IPS-NIHi7 (cell line): Measurements from ENCODE around the gene SLC34A3.

Source experiments
- DNase-seq: peaks from one replicate; pipeline ENCODE4 v3.0.0; 2012; ENCODE audit warnings: mixed read lengths; ENCODE audit errors: extremely low spot score

Gene SLC34A3

DNA sequence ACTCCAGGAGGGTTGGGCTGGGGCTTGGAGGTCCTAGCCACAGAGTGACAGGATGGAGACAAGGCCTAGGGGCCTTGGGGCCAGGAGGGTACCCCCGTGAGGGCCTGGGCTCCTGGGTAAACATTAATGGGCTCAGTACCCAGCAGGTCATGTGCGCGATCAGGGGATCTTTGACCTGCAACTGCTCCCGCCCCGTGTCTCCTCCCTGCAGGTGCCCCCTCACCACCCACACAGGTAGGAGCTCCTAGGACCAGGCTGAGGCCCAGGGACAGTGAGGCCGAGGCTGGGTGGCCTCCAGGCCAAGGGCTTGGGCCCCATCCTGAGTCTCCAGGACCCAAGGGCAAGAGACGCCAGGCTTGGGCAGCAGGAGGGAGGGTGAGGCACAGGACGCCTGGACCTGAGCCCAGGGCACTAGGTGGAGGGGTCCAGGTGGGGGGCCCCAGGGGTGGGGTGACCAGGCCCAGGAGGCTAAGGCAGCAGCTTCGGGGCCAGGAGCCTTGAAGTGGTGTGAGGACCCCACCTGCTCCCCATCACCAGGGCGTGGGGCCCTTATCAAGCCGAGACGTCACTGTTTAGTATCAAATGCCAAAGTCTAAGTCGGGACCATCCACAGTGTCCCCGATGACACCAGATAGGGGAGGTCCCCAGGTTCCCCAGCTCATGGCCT is at the start of gene SLC34A3:
Gene SLC34A3, plus strand, starts transcription at position 197 of the 667 bp plus-strand sequence. CDS start 802 bp downstream, outside the sequence.
- DNase-seq = no peak

DNA sequence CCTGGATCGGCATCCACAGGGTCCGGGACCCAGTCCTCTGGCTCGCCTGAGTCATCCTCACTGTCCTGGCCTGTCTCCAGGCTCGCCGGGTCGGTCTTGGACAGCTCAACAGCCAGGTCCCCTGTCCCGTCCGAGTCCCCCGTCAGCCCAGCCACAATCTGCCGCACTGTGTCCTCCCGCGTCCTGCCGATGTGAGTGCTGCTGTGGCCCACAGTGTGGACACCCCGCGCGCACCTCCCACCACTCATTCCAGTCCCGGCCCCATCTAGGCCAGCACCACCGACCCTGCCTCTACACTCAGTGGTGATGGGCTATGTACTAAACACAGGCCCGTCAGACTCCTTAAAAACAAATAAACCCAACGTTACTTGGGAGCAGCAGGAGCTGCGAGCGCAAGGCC is 49.0 kb upstream of the SLC34A3 start:
- DNase-seq = no peak

DNA sequence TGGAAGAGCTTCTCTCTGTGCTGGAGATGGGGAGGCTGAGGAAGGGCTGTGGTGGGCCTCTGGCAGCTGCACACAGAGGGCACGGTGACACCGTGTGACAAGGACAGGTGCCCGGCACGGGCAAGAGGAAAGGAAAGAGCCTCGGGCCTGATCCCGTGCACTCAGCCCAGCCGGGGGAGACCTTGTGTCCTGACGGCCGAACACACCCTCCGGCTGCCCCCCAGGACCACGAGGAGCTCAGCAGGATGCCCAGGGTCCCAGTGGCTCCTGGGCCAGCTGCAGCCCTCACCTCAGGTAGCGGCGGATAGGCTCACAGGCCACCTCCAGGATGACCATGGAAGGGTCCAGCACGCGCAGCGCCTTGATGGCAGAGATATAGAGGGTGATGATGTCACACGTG is 47.9 kb upstream of the SLC34A3 start:
- no peak for DNase-seq

DNA sequence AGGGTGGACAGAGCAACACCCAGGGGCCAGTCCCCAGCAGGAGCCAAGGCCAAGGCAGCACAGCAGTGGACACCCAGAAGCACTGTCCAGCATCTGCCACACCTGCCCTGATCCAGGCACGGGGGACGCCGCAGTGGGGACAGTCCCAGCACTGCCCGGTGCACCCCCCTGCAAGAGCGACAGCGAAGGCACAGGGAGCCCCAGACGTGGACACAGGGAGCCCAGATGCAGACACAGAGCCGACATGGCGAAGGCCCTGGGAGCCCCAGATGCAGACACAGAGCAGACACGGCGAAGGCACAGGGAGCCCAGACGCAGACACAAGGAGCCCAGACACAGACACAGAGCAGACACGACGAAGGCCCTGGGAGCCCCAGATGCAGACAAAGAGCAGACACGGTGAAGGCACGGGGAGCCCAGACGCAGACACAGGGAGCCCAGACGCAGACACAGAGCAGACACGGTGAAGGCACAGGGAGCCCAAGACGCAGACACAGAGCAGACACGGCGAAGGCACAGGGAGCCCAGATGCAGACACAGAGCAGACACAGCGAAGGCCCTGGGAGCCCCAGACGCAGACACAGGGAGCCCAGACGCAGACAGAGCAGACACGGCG is 46.6 kb upstream of the SLC34A3 start:
- DNase-seq = no peak

DNA sequence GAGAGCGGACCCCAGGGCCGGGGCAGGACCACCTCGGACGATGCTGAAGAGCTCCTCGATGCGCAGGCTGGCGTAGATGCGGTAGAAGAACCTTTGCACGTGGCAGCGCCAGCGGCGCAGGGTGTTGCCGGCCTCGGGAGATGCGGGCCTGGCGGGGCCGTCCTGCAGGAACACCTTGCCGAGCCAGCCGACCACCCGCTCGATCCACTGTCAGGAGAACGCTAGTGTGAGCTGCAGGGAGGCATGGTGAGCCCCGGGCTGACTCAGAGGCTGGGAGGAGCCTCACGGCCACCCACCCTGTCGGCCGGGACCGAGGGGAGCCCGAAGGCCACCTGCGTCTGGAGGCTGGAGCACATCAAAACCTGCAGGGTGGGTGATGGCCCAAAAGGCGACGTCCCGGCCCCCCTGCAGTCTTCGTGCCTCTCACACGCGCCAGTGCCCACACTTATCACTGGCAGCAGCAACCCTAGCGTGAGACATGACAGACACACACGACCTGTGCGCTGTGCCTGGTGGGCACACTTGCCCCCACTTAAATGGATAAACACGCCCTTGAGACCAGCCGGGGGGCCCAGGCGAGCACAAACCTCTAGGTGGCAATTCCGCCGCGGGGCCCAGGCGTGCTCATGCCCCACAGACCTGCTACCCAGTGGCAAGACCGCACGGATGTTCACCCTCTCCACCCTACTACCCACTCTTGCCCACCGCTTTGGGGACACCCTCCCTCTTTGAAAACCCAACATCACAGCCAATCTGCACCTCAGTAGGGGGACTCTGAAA is 45.6 kb upstream of the SLC34A3 start:
- no peak for DNase-seq

DNA sequence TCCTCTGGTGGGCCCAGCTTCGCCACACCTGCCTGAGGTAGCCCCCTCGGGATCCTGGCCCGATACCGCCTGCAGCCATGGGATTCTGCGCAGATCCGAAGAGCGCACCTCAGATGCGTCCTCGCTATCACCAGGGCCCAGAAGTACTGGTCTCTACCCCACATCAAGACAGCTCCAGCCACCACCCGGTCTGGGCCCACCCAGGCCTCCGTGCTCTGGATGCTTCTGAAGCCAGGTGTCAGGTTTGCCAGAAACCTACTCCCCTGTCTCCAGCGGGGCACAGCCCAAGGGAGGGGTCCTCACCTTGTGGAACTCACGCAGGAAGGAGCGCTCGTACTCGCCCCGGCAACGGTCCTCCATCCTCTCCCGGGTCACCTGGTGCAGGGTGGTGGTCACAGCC is 44.8 kb upstream of the SLC34A3 start:
- no peak for DNase-seq

DNA sequence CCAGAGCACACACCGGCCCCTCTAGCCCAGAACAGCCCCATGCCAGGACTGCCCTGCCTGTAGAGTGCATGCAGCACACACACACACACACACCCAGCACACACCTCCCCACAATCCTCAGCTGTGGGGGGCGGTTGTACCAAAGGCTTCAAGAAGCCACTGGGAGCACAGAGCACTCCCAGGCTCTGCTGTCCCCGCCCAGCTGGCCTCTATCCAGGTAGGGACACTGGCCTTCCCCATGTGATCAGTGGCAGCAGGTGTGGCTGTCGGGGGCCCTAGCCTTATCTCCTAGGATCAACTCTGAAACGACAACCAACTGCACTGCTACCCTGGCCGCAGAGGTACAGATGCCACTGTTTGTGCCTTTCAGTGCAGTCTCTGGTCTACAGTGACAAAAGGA is 44.3 kb upstream of the SLC34A3 start:
- DNase-seq = no peak

DNA sequence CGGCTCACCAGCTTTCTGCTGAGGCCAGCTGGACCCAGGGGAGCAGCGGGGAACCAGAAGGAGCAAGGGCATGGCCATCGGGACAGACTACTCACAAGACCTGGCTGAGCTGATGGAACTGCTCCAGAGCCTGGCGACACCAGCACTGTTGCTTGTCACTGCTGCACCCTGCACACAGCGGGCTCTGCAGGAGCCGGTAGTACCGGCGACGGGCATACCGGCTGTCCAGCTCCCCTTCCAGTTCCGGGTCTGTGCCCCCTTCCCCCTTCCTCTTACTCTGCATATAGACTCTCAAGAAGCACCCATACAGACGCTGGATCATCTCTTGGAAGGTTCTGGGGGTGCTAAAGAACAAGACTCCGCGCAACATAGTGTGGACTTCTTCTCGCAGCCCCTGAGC is 43.3 kb upstream of the SLC34A3 start:
- no peak for DNase-seq

DNA sequence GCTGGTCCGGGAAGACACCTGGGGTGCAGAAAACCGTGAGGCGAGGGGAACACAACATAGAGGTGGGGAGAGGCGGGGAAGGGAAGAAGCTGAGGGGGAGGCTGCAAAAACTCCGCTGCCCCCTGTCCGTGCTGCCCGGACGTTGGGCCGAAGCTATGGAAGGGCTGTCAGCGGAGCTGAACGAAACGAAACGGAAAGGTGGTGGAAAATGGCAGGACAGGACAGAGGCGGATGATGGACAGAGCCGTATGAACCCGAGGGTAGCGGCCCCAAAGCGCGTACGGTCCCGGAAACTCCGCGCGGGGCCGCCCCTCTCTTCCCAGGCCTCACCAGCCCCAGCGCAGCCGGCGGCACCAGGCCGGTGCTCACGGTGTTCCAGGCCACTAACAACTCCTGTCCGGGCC is 42.6 kb upstream of the SLC34A3 start:
- no peak for DNase-seq

DNA sequence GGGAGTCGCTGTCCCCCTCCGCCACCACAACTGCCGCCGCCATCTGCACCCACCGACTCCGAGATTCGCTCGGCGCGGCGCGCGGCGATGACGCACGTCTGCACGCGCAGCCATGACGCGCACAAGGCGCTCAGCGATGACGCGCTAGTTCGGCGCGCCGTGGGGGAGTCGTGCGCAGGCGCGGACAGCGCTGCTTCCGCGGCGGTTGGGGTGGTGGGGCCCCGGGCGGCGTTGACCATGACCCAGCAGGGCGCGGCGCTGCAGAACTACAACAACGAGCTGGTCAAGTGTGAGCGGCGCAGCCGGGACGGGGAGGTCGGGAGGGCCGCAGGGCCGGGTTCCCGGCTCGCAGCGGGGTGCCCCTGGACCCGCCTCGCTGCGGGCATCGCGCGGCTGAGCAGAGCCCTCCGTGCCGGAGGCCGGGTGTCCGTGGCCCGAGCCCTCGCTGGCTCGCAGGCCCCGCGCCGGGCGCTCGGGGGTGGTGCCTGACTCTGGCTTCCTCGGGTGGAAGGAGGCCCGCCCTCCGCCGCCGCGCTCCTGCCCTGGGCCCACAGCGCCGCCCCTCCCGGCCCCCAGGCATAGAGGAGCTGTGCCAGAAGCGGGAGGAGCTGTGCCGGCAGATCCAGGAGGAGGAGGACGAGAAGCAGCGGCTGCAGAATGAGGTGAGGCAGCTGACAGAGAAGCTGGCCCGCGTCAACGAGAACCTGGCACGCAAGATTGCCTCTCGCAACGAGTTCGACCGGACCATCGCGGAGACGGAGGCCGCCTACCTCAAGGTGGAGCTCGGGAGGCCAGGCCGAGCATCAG is 42.0 kb upstream of the SLC34A3 start, which contains the start of the genes ANAPC2 and SSNA1:
Gene ANAPC2, minus strand, starts transcription at position 71 of the 807 bp plus-strand sequence. Its CDS starts 28 bp downstream, at position 43.
Gene SSNA1, plus strand, starts transcription at position 187 of the 807 bp plus-strand sequence. Its CDS starts 51 bp downstream, at position 238.
- peak; percentile 94 for DNase-seq

DNA sequence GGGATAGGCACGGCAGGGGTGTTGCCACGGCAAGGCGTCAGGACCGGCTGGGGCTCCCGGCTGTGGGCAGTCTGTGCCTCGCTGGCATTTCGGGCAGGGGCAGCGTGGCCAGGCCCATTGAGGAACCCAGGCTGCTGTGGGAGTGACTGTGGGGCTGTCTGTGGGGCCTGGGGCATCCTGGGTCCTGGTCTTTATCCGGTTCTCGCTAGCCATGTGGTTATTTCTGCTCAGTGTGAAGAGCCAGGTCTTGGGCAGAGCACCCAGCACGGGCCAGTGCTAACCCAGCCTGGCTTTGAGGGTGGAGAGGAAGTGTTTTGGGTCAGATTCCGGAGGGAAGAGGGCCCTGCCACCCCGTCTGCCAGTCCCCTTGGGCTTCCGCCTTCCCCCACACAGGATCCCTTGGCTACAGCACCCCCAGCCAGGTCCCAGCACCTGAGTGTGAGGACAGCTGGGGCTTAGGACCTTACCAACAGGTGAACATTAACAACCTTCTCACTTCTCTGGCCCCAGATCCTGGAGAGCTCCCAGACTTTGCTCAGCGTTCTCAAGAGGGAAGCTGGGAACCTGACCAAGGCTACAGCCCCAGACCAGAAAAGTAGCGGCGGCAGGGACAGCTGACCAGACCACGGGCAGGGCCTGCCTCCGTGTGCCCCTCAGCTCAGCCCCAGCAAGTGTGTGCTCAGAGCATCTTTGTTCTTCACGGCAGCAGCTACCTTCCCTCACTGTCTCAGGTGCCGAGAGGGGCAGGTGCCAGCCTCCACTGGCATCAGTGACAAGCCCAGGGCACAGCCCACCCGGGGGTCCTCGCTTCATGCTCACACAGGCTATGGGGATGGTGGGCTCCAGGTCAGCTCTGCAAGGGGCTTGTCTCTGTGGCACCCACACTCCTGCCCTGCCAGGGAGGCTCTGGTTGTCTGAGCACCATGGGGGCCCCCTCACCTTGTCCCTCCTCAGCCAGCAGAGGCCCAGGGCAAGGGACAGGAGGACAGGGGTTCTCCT is 41.1 kb upstream of the SLC34A3 start:
- DNase-seq = no peak

DNA sequence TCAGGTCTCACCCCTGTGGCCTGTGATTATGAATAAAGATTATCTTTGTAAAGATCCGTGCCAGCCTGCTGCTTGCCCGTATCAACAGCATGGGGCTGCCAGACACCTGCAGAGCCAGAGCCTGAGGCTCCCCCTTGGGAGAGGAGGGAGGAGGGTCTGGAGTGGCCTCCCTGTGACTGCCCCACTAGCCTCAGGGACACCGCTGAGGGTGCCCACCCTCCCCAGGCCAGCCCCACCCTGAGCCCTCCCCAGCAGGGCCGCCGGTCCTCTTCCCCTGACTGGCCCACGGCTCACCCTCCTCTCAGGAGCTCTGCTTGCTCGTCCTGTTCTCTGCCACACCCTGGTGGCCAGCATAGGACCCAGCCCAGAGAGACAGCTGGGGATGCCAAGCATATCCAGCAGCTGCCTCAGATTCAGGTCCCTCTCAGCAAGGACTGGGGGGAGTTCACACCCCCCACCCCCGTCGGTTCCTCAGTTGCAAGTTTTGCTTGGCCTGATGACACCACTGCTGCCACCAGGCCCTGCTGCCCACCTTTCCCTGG is 40.3 kb upstream of the SLC34A3 start:
- DNase-seq = no peak

DNA sequence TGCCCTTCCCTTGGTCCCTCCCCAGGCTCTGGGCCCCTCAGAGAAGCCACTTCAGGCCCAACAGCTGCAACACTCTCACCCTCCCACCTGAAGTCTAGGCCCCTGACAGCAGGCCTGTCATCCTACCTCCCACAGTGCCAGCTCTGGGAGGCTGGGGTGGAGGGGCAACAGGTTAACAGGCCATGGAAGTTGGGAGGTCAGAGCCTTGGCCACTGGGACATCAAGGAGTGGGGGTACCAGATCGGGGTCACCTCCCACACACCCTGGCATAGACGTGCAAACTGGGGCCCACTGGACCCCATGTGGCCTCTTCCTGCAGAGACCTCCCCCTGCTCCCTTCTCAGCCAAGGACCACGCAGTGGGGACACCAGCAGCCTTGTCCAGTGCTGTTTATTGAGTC is 39.5 kb upstream of the SLC34A3 start:
- DNase-seq = no peak

DNA sequence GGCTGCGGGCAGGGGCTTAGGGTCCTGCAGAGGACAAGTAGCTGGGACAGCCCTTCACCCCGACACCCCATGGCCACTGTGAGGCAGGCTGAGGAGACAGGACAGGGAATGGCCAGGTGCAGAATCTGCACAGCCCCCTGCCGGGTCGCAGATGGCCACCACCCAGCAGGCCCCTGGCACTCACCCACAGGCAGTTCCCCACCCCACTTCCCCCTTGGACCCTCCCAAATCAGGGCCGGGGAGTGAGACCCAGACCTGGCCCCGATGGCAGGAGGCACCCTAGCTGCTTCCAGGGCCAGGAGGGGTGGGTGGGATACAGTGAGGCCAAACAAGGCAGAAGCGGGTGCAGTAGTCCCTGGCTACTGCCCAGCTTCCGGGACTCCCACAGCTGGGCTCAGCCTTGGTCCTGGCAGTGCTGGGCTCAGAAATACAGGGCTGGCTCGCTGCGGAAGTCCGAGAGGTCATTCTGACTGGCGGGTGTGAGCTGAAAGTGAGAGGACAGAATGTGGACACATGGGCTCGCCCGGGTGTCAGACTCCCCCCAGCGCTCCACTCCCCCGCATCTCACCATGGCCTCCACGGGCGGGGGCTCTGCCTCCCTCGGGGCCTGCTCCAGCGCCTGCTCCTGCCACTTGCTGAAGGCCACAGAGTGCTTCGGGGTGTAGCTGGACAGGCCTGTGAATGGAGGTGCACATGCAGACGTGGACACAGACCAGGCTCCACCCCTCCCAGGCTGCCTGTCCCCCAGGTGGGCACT is 38.8 kb upstream of the SLC34A3 start:
- DNase-seq = no peak

DNA sequence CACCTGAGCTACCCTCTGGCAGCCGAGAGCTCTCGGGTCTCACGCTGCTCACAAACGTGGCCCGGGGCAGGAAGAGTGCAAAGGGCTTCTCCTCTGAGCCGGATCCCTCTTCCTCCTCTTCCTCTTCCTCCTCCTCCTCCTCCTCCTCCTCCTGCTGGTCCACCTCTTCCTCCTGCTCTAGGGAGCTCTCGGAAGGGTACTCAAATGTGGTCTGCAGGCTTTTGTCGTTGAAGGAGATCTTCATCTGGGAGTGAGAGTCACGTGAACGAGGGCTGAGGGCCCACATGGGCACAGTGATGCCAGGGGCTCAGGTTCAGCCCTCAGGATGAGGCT is 38.3 kb upstream of the SLC34A3 start:
- DNase-seq = no peak

DNA sequence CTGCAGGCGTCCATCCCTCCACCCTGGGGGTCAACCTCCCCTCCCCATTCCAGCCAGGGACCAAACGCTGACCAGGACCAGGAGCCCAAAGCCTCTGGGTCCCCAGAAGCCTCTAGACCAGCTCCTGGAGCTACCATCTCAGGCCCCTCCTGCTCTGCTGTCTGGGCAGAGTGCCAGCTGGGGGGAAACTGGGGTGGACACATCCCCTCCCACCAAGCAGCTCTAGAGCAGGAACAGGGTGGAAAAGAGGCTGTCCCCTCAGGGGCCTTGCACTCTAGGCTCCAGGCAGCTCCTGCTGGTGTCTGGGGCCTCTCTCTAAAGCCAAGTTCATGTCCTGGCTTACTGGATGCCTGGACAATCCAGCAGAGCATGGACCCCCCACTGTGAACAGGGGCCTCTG is 37.8 kb upstream of the SLC34A3 start:
- DNase-seq = no peak

DNA sequence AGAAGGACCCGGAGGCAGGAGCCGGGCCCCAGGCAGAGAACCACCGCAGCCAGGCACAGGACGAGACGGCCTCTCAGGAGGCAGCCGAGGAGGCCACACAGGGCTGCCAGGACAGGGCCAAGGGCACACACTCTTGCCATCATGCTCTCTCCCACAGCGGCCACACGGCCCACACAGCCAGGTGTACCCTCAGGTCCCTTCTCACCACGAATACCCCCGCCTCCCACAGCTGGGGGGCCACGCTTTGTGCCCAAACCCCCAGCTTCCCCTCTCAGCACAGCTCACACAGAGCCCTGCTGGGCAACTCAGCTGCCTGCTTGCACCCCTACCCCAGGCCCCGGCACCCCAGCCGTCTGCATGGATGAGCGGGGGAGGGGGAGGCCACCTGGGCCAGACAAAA is 36.9 kb upstream of the SLC34A3 start:
- DNase-seq = no peak

DNA sequence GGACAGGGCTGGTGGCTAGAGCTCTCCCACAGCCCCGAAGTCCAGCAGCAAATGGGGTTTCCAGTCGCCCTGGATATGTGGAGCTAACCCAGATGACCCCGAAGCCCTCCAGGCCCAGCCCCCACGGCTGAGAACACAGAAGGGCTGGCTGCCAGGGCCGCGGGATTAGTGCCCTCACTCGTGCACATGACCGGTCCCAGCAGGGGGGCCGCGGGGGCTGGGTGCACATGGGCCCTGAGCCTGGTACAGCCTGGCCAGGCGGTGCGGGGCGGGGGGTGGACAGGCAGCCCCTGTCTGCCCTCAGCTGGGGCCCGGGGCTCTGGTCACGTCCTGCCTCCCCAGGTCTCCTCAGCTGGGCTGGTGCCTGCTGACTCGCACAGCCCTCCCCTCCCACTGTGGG is 36.3 kb upstream of the SLC34A3 start:
- no peak for DNase-seq

DNA sequence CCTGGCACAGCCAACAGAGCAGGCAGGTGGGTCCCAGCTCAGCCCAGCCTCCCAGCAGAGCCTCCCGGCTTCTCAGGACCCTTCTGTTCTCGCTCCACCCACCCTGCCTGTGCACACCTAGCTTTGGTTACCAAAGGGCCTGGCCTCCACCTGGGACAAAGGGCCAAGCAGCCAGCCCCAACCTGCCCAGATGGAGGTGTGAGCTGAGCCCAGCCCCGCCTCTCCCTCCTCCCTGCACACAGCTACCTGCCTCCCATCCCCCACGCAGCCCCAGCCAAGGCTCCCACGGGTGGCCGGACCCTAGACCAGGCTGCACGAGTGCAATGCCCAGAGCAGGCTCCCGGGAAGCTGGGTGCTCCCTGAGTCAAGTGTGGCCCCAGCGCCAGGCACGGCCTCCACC is 35.8 kb upstream of the SLC34A3 start:
- no peak for DNase-seq
